Measurements from ENCODE around the gene DISP2. TPM values are rescaled to one million over a fixed set of nuclear protein-coding genes. Genes with fewer than 3 reads are reported as not detected.

The DISP2 gene
- total RNA-seq, 1 donor from 2014 or later, result 1.2 TPM

DNA sequence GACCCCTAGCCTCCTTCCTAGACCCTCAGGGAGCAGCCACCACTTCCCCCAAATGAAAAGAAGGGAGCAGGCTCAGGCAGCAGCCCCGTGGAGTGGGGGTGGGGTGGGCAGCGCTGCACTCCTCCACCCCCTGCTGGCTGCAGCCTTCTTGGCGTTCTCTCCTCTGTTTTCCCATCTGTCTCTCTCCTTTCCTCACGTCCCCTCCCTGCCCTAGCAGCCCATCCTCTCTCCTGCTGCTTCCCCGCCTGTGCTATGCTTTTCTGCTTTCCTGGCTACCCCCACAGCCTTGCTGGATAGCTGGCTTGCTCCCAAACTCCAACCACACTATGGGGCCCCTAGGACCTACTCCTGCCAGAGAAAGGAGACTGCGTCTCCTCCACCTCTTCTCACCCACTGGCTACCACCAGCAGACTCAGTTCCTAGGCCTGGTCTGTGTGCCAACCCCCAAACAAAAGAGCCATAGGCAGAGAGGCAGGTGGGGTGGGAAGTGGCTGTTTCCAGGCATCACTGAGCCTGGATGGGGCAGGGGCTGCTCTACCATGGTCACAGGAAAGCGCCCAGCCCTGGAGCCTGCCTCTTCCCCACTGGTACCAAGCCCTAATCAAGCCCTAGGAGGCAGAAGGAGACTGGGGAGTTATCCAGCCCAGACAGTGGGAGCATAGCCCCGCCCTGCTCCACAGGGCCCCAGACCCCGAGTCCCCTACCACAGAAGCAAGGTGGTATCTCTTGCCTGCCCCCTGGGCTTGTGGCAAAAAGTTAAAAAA is 3.4 kb upstream of the DISP2 start:
- DNase-seq (ENCODE audit: low spot score), result no peak
- intact Hi-C loops (cut with DNase I), result loop anchor here (5.0 kb wide), 1 partner anchor 72 kb away; the partner anchor contains the start of gene ANKRD63

GRCh38 chr15:40355976-40356585 is 1.9 kb upstream of the DISP2 start:
- DNase-seq (ENCODE audit: low spot score), result no peak
- intact Hi-C loops (cut with DNase I), result loop anchor here (5.0 kb wide), 1 partner anchor 74 kb away; the partner anchor contains the start of gene ANKRD63

DNA sequence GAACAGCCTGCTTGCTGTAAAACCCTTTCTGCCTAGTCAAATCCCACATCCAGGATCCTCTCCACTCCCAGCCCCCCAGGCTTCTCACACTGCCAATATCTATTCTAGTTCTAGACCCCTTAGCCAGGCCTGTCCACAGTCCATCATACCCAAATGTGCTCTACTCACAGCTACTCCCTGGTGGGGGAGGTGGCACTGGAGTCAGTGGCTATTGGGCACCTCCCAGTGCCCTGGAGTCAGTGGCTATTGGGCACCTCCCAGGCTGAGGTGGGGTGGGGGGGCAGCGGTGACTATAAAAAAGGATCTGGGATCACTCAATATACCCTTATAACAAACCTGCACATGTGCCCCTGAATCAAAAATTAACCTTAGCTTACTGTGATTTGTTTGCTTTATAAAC is 773 bp upstream of the DISP2 start:
- intact Hi-C loops (cut with DNase I), result loop anchor here (5.0 kb wide), 1 partner anchor 75 kb away; the partner anchor contains the start of gene ANKRD63
- no peak for DNase-seq (ENCODE audit: low spot score)

- DNase-seq (ENCODE audit: low spot score), result no peak
- intact Hi-C loops (cut with DNase I), result loop anchor here (5.0 kb wide), 1 partner anchor 76 kb away; the partner anchor contains the start of gene ANKRD63
Measured at GRCh38 chr15:40358471-40359353, 693 bp downstream of the DISP2 start.

DNA sequence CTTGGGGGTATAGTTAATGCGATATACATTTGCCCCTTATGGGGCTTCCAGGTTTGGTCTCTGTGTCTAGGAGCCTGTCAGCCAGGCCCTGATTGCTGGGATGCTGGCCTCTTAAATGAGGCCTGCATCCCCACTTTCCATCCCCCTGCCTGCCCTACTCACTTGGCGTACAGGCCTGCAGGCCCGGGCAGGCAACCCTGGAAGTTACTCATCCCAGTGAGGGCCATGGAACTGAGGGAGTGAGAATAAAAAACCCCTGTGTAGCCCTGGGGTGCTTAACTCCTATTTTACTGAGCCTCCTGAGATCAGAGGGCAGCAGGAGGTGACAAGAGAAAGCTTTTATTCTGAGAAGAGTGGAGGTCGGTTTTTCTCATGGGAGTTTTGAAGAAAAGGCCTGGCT is 2.0 kb downstream of the DISP2 start:
- intact Hi-C loops (cut with DNase I), result no loop called here
- no peak for DNase-seq (ENCODE audit: low spot score)

- no peak for DNase-seq (ENCODE audit: low spot score)
- intact Hi-C loops (cut with DNase I), result no loop called here
Measured at GRCh38 chr15:40361640-40362039, 3.6 kb downstream of the DISP2 start.

GRCh38 chr15:40363611-40364010 is 5.6 kb downstream of the DISP2 start:
- intact Hi-C loops (cut with DNase I), result loop anchor here (1.0 kb wide), 1 partner anchor 45 kb away; no protein-coding TSS in a partner anchor
- no peak for DNase-seq (ENCODE audit: low spot score)

DNA sequence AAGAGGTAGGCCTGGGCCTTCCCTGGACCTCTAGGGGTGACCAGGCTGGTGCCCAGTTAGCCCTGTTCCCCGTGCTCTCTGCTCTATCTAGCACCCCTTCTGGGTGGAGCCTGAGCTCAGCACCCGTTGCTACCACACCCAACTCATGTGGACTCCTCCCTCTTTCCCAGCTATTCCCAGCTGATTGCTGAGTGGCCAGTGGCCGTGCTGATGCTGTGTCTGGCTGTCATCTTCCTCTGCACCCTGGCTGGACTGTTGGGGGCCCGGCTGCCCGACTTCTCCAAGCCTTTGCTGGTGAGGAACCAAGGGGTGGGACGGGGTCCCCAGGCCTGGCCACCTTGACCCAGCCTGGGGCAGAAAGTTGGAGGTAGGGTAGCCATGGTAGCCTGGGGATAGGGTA is 6.2 kb downstream of the DISP2 start:
- intact Hi-C loops (cut with DNase I), result loop anchor here (1.0 kb wide), 1 partner anchor 46 kb away; no protein-coding TSS in a partner anchor
- DNase-seq (ENCODE audit: low spot score), result no peak

DNA sequence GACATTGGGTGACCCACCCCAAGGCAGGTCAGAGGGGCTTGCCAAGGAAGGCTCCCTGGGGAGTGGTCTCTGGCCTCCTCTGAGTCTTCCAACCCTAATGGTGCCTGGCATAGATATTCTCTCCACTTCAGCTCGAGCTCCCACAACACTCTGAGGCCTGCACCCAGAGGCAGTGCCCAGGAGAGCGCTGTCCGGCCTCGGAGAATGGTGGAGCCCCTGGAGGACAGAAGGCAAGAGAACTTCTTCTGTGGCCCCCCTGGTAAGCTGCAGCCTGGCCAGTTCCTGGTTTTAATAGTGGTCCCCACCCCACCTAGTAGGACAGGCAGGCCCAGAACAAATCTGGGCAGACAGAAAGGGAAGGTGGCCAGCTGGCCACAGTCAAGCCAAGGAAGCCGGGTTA is 7.0 kb downstream of the DISP2 start:
- intact Hi-C loops (cut with DNase I), result no loop called here
- DNase-seq (ENCODE audit: low spot score), result no peak

GRCh38 chr15:40365624-40366456 is 7.8 kb downstream of the DISP2 start:
- DNase-seq (ENCODE audit: low spot score), result no peak
- intact Hi-C loops (cut with DNase I), result loop anchor here (2.0 kb wide), 1 partner anchor 25 kb away; the partner anchor contains the start of gene CCDC9B

GRCh38 chr15:40366457-40367370 is 8.7 kb downstream of the DISP2 start:
- intact Hi-C loops (cut with DNase I), result loop anchor here (2.0 kb wide), 1 partner anchor 26 kb away; the partner anchor contains the start of gene CCDC9B
- DNase-seq (ENCODE audit: low spot score), result peak; percentile 92

- DNase-seq (ENCODE audit: low spot score), result no peak
- intact Hi-C loops (cut with DNase I), result loop anchor here (2.0 kb wide), 1 partner anchor 27 kb away; the partner anchor contains the start of gene CCDC9B
Measured at GRCh38 chr15:40367371-40367685, 9.3 kb downstream of the DISP2 start.

DNA sequence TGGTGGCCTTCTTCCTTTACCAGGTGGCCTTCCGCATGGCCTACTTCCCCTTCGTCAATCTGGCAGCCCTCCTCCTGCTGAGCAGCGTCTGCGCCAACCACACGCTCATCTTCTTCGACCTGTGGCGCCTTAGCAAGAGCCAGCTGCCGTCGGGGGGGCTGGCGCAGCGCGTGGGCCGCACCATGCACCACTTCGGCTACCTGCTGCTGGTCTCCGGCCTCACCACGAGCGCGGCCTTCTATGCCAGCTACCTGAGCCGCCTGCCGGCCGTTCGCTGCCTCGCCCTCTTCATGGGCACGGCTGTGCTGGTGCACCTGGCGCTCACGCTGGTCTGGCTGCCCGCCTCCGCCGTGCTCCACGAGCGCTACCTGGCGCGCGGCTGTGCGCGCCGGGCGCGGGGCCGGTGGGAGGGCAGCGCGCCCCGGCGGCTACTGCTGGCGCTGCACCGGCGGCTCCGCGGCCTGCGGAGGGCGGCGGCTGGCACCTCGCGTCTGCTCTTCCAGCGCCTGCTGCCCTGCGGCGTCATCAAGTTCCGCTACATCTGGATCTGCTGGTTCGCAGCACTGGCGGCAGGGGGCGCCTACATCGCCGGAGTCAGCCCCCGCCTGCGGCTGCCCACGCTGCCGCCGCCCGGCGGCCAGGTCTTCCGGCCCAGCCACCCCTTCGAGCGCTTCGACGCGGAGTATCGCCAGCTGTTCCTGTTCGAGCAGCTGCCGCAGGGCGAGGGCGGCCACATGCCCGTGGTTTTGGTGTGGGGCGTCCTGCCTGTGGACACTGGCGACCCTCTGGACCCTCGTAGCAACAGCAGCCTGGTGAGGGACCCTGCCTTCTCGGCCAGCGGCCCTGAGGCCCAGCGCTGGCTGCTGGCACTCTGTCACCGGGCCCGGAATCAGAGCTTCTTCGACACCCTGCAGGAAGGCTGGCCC is 9.9 kb downstream of the DISP2 start:
- peak; percentile 94 for DNase-seq (ENCODE audit: low spot score)

DNA sequence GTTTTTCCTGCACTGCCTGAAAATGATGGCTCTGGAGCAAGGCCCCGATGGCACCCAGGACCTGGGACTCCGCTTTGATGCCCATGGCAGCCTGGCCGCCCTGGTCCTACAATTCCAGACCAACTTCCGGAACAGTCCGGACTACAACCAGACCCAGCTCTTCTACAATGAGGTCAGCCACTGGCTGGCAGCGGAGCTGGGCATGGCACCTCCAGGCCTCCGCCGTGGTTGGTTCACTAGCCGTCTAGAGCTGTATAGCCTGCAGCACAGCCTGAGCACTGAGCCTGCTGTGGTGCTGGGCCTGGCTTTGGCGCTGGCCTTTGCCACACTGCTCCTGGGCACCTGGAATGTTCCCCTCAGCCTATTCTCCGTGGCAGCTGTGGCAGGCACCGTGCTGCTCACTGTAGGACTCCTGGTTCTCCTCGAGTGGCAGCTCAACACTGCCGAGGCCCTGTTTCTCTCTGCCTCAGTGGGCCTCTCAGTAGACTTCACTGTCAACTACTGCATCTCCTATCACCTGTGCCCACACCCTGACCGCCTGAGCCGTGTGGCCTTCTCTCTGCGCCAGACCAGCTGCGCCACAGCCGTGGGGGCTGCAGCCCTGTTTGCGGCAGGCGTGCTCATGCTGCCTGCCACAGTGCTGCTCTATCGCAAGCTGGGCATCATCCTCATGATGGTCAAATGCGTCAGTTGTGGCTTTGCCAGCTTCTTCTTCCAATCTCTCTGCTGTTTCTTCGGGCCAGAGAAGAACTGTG is 10.9 kb downstream of the DISP2 start:
- intact Hi-C loops (cut with DNase I), result loop anchor here (2.0 kb wide), 1 partner anchor 52 kb away; no protein-coding TSS in a partner anchor
- no peak for DNase-seq (ENCODE audit: low spot score)

More for the DNA sequence above, 9.9 kb downstream of the DISP2 start:
- intact Hi-C loops (cut with DNase I), result loop anchor here (2.0 kb wide), 2 partner anchors 27 to 53 kb away; partner anchors contain the start of gene CCDC9B

- intact Hi-C loops (cut with DNase I), result loop anchor here (2.0 kb wide), 1 partner anchor 51 kb away; no protein-coding TSS in a partner anchor
- no peak for DNase-seq (ENCODE audit: low spot score)
Measured at GRCh38 chr15:40369474-40369869, 11.5 kb downstream of the DISP2 start.

DNA sequence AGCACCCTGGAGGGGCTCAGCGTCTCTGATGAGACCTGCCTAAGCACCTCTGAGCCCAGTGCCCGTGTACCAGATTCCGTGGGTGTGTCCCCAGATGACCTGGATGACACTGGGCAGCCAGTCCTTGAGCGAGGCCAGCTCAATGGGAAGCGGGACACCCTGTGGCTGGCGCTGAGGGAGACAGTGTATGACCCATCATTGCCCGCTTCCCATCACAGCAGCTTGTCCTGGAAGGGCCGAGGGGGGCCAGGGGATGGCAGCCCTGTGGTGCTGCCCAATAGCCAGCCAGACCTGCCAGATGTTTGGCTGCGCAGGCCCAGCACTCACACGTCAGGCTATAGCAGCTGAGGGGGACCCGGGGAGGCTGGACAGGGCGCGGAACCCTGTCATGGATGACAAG is 12.0 kb downstream of the DISP2 start:
- intact Hi-C loops (cut with DNase I), result loop anchor here (2.0 kb wide), 1 partner anchor 51 kb away; no protein-coding TSS in a partner anchor
- no peak for DNase-seq (ENCODE audit: low spot score)
